ENCODE results near the gene MRPS27.

DNA sequence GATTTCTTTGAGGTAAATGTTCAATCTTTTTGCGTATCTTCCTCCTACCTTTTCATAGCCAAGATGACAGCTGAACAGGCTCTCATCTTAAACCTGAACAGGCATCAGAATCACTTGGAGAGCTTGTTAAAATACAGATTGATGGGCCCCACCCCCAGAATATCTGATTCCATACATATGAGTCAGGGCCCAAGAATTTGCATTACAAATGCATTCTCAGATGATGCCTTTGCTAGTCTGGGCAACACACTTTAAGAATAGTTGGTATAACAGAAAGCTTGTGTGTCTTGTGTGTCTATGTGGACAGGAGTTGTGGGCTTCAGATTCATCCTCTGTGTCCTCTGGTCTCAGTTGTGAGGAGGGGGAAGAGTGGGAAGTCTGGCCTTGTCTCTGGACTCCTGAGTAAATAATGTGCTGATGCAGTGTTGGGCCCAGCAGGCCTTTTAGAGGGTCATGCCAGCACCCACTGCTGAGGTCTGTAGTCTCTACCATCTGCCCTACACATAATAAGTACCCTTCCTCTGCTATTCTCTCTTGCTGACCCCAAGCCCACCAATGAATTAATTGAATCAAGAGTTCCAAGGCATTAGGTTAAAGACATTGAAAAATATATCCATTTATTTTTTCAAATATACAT lies 43.2 kb upstream of the MRPS27 start:
- TF ChIP-seq POLR2A (IDR thresholded peaks at IDR 0.05; ENCODE audit: low read depth, low read length) (no peak), TAF1 (IDR thresholded peaks at IDR 0.05; ENCODE audit: low read depth, low read length) (no peak), SPI1 (IDR thresholded peaks at IDR 0.05; ENCODE audit: low read depth, low read length) (no peak)

Measured in GM12891 (cell line).